SH-SY5Y (cell line): ENCODE data around the gene HNRNPR.

ENCODE experiments used
- GATA2 ChIP-seq: IDR thresholded peaks from 2 replicates; pipeline ENCODE4 v1.6.1; 2011; ENCODE audit warnings: mild to moderate bottlenecking, low read depth, low read length
- GATA3 ChIP-seq: IDR thresholded peaks from 2 replicates; pipeline ENCODE4 v1.6.1; 2011; ENCODE audit warnings: low read depth, mild to moderate bottlenecking, low read length, moderate library complexity

DNA sequence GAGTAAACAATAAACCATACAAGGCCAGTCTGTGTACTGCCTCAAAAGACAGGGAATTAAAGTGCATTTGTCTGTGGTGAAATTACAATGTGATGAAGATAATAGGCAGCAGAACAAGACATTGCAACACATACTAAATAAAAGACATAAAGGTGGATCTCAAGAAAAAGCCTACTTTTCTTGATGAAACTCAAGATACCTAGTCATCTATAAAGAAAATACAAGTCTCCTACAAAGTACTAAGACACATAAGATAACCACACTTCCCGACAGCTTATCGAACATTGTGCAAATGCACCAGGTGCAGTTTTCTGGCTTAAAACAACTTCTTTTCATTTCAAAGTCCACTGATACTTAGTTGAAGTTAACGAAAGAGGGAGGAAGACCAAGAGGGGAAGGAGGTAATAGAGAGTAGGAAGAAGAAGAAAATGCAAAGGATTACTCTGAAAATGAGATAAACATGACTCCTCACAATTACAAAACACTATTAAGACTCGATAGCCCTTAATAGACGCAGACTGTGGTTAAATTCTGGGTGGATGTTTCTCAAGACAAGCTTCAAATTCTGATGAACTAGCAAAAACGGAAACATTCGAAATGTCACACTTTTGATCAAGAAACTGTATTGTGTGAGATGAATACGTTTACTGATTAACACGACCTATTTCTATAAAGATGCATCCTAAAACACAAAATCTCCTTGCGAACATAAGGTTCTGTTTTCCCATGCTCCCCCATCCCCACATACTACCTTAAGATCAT, 2.0 kb downstream of the HNRNPR start:
- no peak for TF ChIP-seq GATA2
- no peak for TF ChIP-seq GATA3
